Hypothalamus (tissue), 51 donors: ENCODE measurements around the gene KCNK6.
A peak's percentile ranks its signal among the peaks of the same experiment; 100 is the strongest.
"Not testable (repeated sequence)": the region's sequence is repeated elsewhere in the genome, so short reads cannot be mapped to it uniquely, and the experiment has no call there.

Source experiments
- DNase-seq, 51 donors: peaks; one replicate each; lab custom pipeline; 2025; lab: John Stamatoyannopoulos, UW

Gene KCNK6

GRCh38 chr19:38360351-38360750 is 40.7 kb downstream of the KCNK6 start:
- no peak for DNase-seq

GRCh38 chr19:38360839-38361631 is 41.4 kb downstream of the KCNK6 start:
- no peak for DNase-seq

GRCh38 chr19:38361633-38362075 is 42.0 kb downstream of the KCNK6 start:
- DNase-seq, result peak in 41 of 51 donors; percentile 7 to 72 (median 32)

- DNase-seq, result peak in 11 of 51 donors; percentile 5 to 46 (median 31)
Measured at GRCh38 chr19:38362076-38362945, 42.7 kb downstream of the KCNK6 start.

- not testable (repeated sequence) for DNase-seq
Measured at GRCh38 chr19:38362946-38363688, 43.5 kb downstream of the KCNK6 start.

GRCh38 chr19:38367041-38367440 is 47.4 kb downstream of the KCNK6 start:
- DNase-seq, result no peak

- DNase-seq, result no peak
Measured at GRCh38 chr19:38369584-38369983, 49.9 kb downstream of the KCNK6 start.

GRCh38 chr19:38370299-38370698 is 50.7 kb downstream of the KCNK6 start:
- no peak for DNase-seq

GRCh38 chr19:38371081-38371480 is 51.4 kb downstream of the KCNK6 start:
- no peak for DNase-seq

GRCh38 chr19:38373907-38374331 is 54.3 kb downstream of the KCNK6 start:
- DNase-seq, result no peak

- DNase-seq, result peak; percentile 72 to 100 (median 99)
Measured at GRCh38 chr19:38374332-38375097, 54.9 kb downstream of the KCNK6 start, which contains the start of gene PSMD8. PSMD8 (plus strand) TSS chr19:38374571; CDS start chr19:38374602, 31 bp downstream.

GRCh38 chr19:38375098-38375493 is 55.5 kb downstream of the KCNK6 start:
- DNase-seq, result no peak

- no peak for DNase-seq
Measured at GRCh38 chr19:38375748-38376147, 56.1 kb downstream of the KCNK6 start.

- no peak for DNase-seq
Measured at GRCh38 chr19:38376576-38376975, 56.9 kb downstream of the KCNK6 start.

GRCh38 chr19:38377052-38377451 is 57.4 kb downstream of the KCNK6 start:
- DNase-seq, result no peak

- DNase-seq, result no peak
Measured at GRCh38 chr19:38378866-38379265, 59.2 kb downstream of the KCNK6 start.

- no peak for DNase-seq
Measured at GRCh38 chr19:38381138-38381537, 61.5 kb downstream of the KCNK6 start.
